GM12878 (cell line): ENCODE data around the gene CKAP5. TPM values are rescaled to one million over a fixed set of nuclear protein-coding genes. Genes with fewer than 3 reads are reported as not detected.

Experiments used
- ATAC-seq: fragments of 200-7000 bp; cut with Tn5 transposase; 3 replicates; pipeline ENCODE4 v1.9.1; 2020; ENCODE audit warnings: mild to moderate bottlenecking, moderate library complexity
- BruUV-seq: library from RNA; stranded (reverse); fragments of 400-500 nt; replicated peaks from 2 replicates; lab custom pipeline; 2021; lab: Mats Ljungman, UMichigan
- CTCF ChIA-PET: fragments of 300-600 bp; sonication (Branson Sonifier 250); formaldehyde crosslinking; extraction: SDS; loops from one replicate; lab custom pipeline; 2021; ENCODE audit warnings: inconsistent platforms; lab: Yijun Ruan, JAX
- POLR2A ChIA-PET: fragments of 350-600 bp; formaldehyde crosslinking; extraction: SDS; loops from one replicate; lab custom pipeline; 2021; ENCODE audit warnings: inconsistent platforms; lab: Charles Lee
- RAD21 ChIA-PET: fragments of 300-600 bp; sonication (Branson Sonifier 250); formaldehyde crosslinking; loops from one replicate; lab custom pipeline; 2023; ENCODE audit warnings: antibody characterized with exemption; ENCODE audit not compliant: unreplicated experiment; lab: Charles Lee
- SMC1A ChIA-PET: fragments of 300-600 bp; sonication (Branson Sonifier 250); formaldehyde crosslinking; loops from one replicate; lab custom pipeline; 2023; ENCODE audit not compliant: unreplicated experiment, uncharacterized antibody; lab: Charles Lee
- DNase-seq: peaks from one replicate; pipeline ENCODE4 v3.0.0-alpha.2; 2011; ENCODE audit warnings: low read depth, low spot score
- FAIRE-seq: peaks from 3 replicates; lab custom pipeline; 2011; peaks lifted over from hg19 to GRCh38; lab: Jason Lieb, UNC
- H2AFZ ChIP-seq: 2 replicates; pipeline ENCODE4 v1.6.0; 2011; ENCODE audit warnings: low read depth, low read length, control low read depth; ENCODE audit not compliant: control insufficient read depth
- H3K27ac ChIP-seq: 2 replicates; pipeline ENCODE4 v1.5.1; 2011; ENCODE audit warnings: control low read depth; ENCODE audit not compliant: control insufficient read depth, insufficient read depth
- H3K27me3 ChIP-seq, 2 experiments: replicated peaks in 1 of 2; 2 replicates each; pipeline versions ENCODE4 v1.6.0 to v1.6.1; 2011; ENCODE audit warnings: low read length in 1 of 2; ENCODE audit not compliant: control insufficient read depth in 2 of 2, insufficient read depth in 2 of 2
- H3K36me3 ChIP-seq, 2 experiments: 2 replicates each; pipeline ENCODE4 v1.5.1; 2011; ENCODE audit warnings: low read length in 1 of 2; ENCODE audit not compliant: control insufficient read depth in 2 of 2, insufficient read depth in 2 of 2
- H3K4me1 ChIP-seq: 2 replicates; pipeline ENCODE4 v1.6.1; 2011; ENCODE audit warnings: mild to moderate bottlenecking, low read length, moderate library complexity, mixed read lengths; ENCODE audit not compliant: control insufficient read depth, insufficient read depth
- H3K4me2 ChIP-seq: 2 replicates; pipeline ENCODE4 v1.6.0; 2011; ENCODE audit warnings: control low read depth; ENCODE audit not compliant: control insufficient read depth, insufficient read depth
- H3K4me3 ChIP-seq: fragments of 200-600 bp; sonication (generic); 2 replicates; pipeline ENCODE4 v1.5.1; 2016
- H3K79me2 ChIP-seq: 2 replicates; pipeline ENCODE4 v1.6.0; 2011; ENCODE audit warnings: low read length; ENCODE audit not compliant: control insufficient read depth, insufficient read depth
- H3K9ac ChIP-seq: 2 replicates; pipeline ENCODE4 v1.8.0; 2011; ENCODE audit warnings: low read length, control low read depth, mixed read lengths; ENCODE audit not compliant: control insufficient read depth, insufficient read depth
- H3K9me3 ChIP-seq: replicated peaks from 3 replicates; pipeline ENCODE4 v1.5.1; 2011; ENCODE audit warnings: mild to moderate bottlenecking, low read length; ENCODE audit not compliant: control insufficient read depth, insufficient read depth
- H4K20me1 ChIP-seq: 2 replicates; pipeline ENCODE4 v1.6.0; 2011; ENCODE audit not compliant: control insufficient read depth, insufficient read depth
- CBX5 ChIP-seq: sonication (generic); IDR thresholded peaks from 2 replicates; pipeline ENCODE4 v1.6.1; 2016; ENCODE audit warnings: low read depth, moderate library complexity, mild to moderate bottlenecking, inconsistent platforms
- CHD1 ChIP-seq: IDR thresholded peaks from 2 replicates; pipeline ENCODE4 v1.6.1; 2012; ENCODE audit warnings: low read depth, low read length, improper control_type of control experiment
- IRF4 ChIP-seq: IDR thresholded peaks from 2 replicates; pipeline ENCODE4 v1.6.1; 2011; ENCODE audit warnings: low read depth, low read length
- MTA2 ChIP-seq: fragments of 450-650 bp; IDR thresholded peaks from 2 replicates; pipeline ENCODE4 v1.6.1; 2016; ENCODE audit warnings: low read depth, mild to moderate bottlenecking, moderate library complexity
- MYC ChIP-seq: IDR thresholded peaks from 2 replicates; pipeline ENCODE4 v1.6.1; 2011; ENCODE audit warnings: mild to moderate bottlenecking, low read length, moderate library complexity, inconsistent platforms; ENCODE audit not compliant: insufficient read depth, insufficient replicate concordance, insufficient read length, severe bottlenecking
- NBN ChIP-seq: fragments of 450-650 bp; IDR thresholded peaks from 2 replicates; pipeline ENCODE4 v1.6.1; 2016
- PML ChIP-seq: IDR thresholded peaks from 2 replicates; pipeline ENCODE4 v1.6.1; 2012; ENCODE audit warnings: low read length, inconsistent platforms
- POU2F2 ChIP-seq: IDR thresholded peaks from 3 replicates; pipeline ENCODE4 v1.6.1; 2011; ENCODE audit warnings: low read depth, mild to moderate bottlenecking, low read length, borderline replicate concordance
- SUPT20H ChIP-seq: IDR thresholded peaks from 2 replicates; pipeline ENCODE4 v1.6.1; 2011; ENCODE audit warnings: low read depth, mild to moderate bottlenecking, low read length, moderate library complexity, borderline replicate concordance; ENCODE audit not compliant: control insufficient read depth
- TCF12 ChIP-seq: IDR thresholded peaks from 2 replicates; pipeline ENCODE4 v1.6.1; 2011; ENCODE audit warnings: low read depth, mild to moderate bottlenecking, low read length
- ZNF217 ChIP-seq: fragments of 450-650 bp; IDR thresholded peaks from 2 replicates; pipeline ENCODE4 v1.6.1; 2017; ENCODE audit warnings: antibody characterized with exemption, mild to moderate bottlenecking
- ZNF687 ChIP-seq: fragments of 450-650 bp; IDR thresholded peaks from 2 replicates; pipeline ENCODE4 v1.6.1; 2017; ENCODE audit warnings: mild to moderate bottlenecking, moderate library complexity
- WGBS: methylation state at CpG from one replicate; pipeline ENCODE4 v1.1.6; 2016; ENCODE audit warnings: low lambda C conversion rate; ENCODE audit not compliant: insufficient replicate concordance, insufficient coverage; ENCODE audit errors: missing lambda C conversion rate; 5-methylcytosine and 5-hydroxymethylcytosine counted together
- in situ Hi-C: fragments of 300-500 bp; cut with MboI; formaldehyde crosslinking; loops from 9 replicates; pipeline ENCODE4 v1.14.3; 2018; ENCODE audit warnings: mixed read lengths
- intact Hi-C: fragments of 100-400 bp; cut with micrococcal nuclease; formaldehyde crosslinking; loops from one replicate; pipeline ENCODE4 v1.14.2; 2022; ENCODE audit not compliant: unreplicated experiment
- polyA plus RNA-seq, 11 experiments: library from polyadenylated mRNA; depleted of rRNA in 4 of 11; unstranded in 6 of 11; stranded (reverse) in 5 of 11; fragments of >200 nt; fragmentation: Nextera tagmentation in 4 of 11; fragmentation: Illumina TruSeq in 1 of 11; extraction: Ambion mirVana in 4 of 11; extraction: Trizol in 1 of 11; gene quantifications; 1 replicate in 1 of 11; 2 replicates in 10 of 11; pipeline versions ENCODE4 v1.2.1 to v1.2.3, GENCODE V29; 2011 to 2016; ENCODE audit warnings: inconsistent platforms in 2 of 11, missing spikeins in 2 of 11, low read depth in 1 of 11
- total RNA-seq, 4 experiments: library from RNA; depleted of rRNA in 3 of 4; stranded (reverse); fragments of >200 nt in 3 of 4; fragmentation: Illumina TruSeq in 1 of 4; extraction: Trizol in 1 of 4; gene quantifications; 2 replicates each; pipeline versions ENCODE4 v1.2.1 to v1.2.3, GENCODE V29; 2013 to 2021
- TF ChIP-seq, protein P1 (sequence below): fragments of 450-650 bp; IDR thresholded peaks from 2 replicates; pipeline ENCODE4 v1.6.1; 2018; ENCODE audit warnings: borderline replicate concordance, mild to moderate bottlenecking; ENCODE audit not compliant: partially characterized antibody
- TF ChIP-seq, protein P2 (sequence below): IDR thresholded peaks from 2 replicates; pipeline ENCODE4 v1.6.1; 2012; ENCODE audit warnings: low read depth, low read length, improper control_type of control experiment
- TF ChIP-seq, protein P3 (sequence below): IDR thresholded peaks from 2 replicates; pipeline ENCODE4 v1.6.1; 2012; ENCODE audit warnings: low read length, inconsistent platforms

CKAP5 gene
- total and polyA plus RNA-seq, 10 of the 15 experiments (the other 5 are each of a cell fraction or from before 2014, with no cell fraction given) = 20.1 to 161 (median 79.8) TPM

- TF ChIP-seq ZNF687 (no peak), NBN (no peak), TCF12 (no peak)
Observed at GRCh38 chr11:46778416-46778815, 67.7 kb downstream of the CKAP5 start (continued).

DNA sequence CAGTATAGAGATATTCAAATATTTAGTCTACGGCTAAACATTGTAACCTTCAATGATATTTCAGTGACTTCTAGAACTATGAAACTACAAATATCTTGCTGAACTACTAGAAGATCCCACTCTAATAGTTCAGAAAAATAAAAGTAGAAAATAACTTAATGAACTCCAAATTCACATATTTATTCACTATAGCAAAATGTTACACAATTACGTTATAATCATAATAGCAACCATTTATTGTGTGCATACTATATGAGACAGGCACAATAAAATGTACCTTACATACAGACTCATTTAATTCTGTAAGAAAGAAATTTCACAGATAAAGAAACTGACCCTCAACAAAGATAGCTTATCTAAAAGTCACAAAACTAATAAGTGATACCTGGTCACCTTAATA is 69.2 kb downstream of the CKAP5 start:
- Histone ChIP-seq H3K36me3 (peaks cover 7 to 30% of the 10 kb centered on the region in 2 experiments), H3K4me2 (no peak overlapping the region), H3K4me1 (no peaks in the 10 kb centered on the region), H3K27me3 (no peaks in the 10 kb centered on the region), H3K79me2 (no peaks in the 10 kb centered on the region), H2AFZ (no peak overlapping the region), H3K9me3 (no peaks in the 10 kb centered on the region), H4K20me1 (no peaks in the 10 kb centered on the region), H3K4me3 (no peak overlapping the region), H3K27ac (no peak overlapping the region), H3K9ac (no peak overlapping the region)
- ChIA-PET POLR2A (no interaction called here), CTCF (no interaction called here), SMC1A (no interaction called here), RAD21 (no interaction called here)
- 92% methylated on average over 2 of the region's 2 CpGs for WGBS
- intact Hi-C loops (no loop called here), in situ Hi-C loops (loop anchor here (25.0 kb wide), 1 partner anchor 960 kb away; no protein-coding TSS in a partner anchor)
- FAIRE-seq (no peak), DNase-seq (no peak), ATAC-seq (no peak)
- TF ChIP-seq, protein P1, sequence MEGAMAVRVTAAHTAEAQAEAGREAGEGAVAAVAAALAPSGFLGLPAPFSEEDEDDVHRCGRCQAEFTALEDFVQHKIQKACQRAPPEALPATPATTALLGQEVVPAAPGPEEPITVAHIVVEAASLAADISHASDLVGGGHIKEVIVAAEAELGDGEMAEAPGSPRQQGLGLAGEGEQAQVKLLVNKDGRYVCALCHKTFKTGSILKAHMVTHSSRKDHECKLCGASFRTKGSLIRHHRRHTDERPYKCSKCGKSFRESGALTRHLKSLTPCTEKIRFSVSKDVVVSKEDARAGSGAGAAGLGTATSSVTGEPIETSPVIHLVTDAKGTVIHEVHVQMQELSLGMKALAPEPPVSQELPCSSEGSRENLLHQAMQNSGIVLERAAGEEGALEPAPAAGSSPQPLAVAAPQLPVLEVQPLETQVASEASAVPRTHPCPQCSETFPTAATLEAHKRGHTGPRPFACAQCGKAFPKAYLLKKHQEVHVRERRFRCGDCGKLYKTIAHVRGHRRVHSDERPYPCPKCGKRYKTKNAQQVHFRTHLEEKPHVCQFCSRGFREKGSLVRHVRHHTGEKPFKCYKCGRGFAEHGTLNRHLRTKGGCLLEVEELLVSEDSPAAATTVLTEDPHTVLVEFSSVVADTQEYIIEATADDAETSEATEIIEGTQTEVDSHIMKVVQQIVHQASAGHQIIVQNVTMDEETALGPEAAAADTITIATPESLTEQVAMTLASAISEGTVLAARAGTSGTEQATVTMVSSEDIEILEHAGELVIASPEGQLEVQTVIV = no peak
- TF ChIP-seq, protein P2, sequence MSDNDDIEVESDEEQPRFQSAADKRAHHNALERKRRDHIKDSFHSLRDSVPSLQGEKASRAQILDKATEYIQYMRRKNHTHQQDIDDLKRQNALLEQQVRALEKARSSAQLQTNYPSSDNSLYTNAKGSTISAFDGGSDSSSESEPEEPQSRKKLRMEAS = no peak
- TF ChIP-seq IRF4 (no peak), POU2F2 (no peak), CBX5 (no peak), MYC (no peak), SUPT20H (no peak), CHD1 (no peak), MTA2 (no peak), PML (no peak), ZNF217 (no peak)
- TF ChIP-seq, protein P3, sequence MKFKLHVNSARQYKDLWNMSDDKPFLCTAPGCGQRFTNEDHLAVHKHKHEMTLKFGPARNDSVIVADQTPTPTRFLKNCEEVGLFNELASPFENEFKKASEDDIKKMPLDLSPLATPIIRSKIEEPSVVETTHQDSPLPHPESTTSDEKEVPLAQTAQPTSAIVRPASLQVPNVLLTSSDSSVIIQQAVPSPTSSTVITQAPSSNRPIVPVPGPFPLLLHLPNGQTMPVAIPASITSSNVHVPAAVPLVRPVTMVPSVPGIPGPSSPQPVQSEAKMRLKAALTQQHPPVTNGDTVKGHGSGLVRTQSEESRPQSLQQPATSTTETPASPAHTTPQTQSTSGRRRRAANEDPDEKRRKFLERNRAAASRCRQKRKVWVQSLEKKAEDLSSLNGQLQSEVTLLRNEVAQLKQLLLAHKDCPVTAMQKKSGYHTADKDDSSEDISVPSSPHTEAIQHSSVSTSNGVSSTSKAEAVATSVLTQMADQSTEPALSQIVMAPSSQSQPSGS = no peak
- BruUV-seq = no TSS peak
